ENCODE data around the gene SRP14. TPM values are rescaled to one million over a fixed set of nuclear protein-coding genes. Genes with fewer than 3 reads are reported as not detected.

Gene SRP14
- total RNA-seq, 1 experiment from 2014 or later = 168 TPM

DNA sequence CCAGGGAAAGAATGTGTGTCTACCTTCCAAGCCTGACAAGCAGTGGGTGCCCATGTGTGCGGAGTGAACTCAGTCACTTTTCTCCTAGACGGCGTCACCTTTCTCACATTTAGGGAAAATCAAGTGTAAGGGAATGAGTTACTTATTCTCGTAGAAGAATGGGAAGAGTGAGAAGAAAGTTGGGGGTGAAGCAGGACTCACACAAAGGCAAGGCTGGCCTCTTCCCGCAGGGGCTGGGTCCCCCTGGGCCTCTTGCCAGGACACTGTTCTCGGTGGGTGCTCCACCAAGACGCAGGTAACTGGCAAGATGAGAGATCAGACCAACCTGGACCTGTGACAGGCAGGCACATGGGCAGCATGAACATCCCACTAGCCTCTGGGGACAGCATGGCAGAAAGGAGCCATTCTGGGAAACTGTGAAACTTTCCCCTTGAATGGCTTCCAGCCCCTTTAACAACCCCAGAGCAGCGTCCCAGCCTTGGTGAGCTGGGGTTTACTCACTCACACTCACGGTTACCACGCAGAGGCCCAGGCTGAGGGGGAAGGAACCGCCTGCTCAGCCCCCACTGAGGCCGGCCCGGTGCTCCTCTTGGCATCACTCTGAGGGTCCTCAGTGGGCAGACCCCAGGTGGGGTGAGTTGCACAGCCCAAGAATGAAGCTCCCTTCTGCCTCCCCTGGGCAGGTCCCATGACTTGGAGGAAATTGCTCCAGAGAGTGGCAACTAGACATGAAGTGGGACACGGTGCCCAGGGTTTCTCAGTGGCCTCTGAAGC is 15.0 kb upstream of the SRP14 start:
- H4K20me1 ChIP-seq (ENCODE audit: insufficient read depth) = no peaks in the 10 kb centered on the region
- DNase-seq (ENCODE audit: low read depth, low spot score) (no peak), ATAC-seq (no peak)
- BruUV-seq (replicated peaks) = no TSS peak
- no peak overlapping the region for H3K9ac ChIP-seq (ENCODE audit: low read length)
- H3K27me3 ChIP-seq (ENCODE audit: insufficient read depth, low read length) = no peaks in the 10 kb centered on the region
- POLR2A ChIA-PET = no interaction called here
- no peaks in the 10 kb centered on the region for H3K36me3 ChIP-seq (ENCODE audit: control insufficient read depth in 1 of 2, insufficient read depth in 2 of 2, low read length in 2 of 2)
- intact Hi-C loops (cut with micrococcal nuclease) = no loop called here
- no peaks in the 10 kb centered on the region for H3K79me2 ChIP-seq (ENCODE audit: insufficient read depth, low read length)
- CTCF ChIA-PET = no interaction called here
- no peaks in the 10 kb centered on the region for H3K9me2 ChIP-seq (ENCODE audit: insufficient read depth)
- no peak for TF ChIP-seq ZFX (IDR thresholded peaks at IDR 0.05)
- no peak for TF ChIP-seq SRF (IDR thresholded peaks at IDR 0.05; ENCODE audit: low read depth)
- TF ChIP-seq EGR1 (IDR thresholded peaks at IDR 0.05; ENCODE audit: low read depth) = no peak
- no peak for TF ChIP-seq ZNF274 (IDR thresholded peaks at IDR 0.05; ENCODE audit: low read depth, low read length)
- no peak for TF ChIP-seq CTCF (IDR thresholded peaks at IDR 0.05 in 2 of 3, conservative IDR thresholded peaks at IDR 0.05 in 1 of 3; ENCODE audit: borderline replicate concordance in 1 of 3, insufficient read depth in 1 of 3, low read depth in 2 of 3, low read length in 2 of 3)
- TF ChIP-seq ELF1 (IDR thresholded peaks at IDR 0.05; ENCODE audit: borderline replicate concordance, low read depth) = no peak
- TF ChIP-seq SP1 (IDR thresholded peaks at IDR 0.05; ENCODE audit: low read depth) = no peak
- TF ChIP-seq SIN3A (IDR thresholded peaks at IDR 0.05; ENCODE audit: low read depth) = no peak
- no peak for TF ChIP-seq YY1 (IDR thresholded peaks at IDR 0.05; ENCODE audit: extremely low read depth, insufficient replicate concordance, low read depth, low read length)
- TF ChIP-seq POLR2A (IDR thresholded peaks at IDR 0.05; ENCODE audit: borderline replicate concordance, extremely low read depth, insufficient read depth, insufficient read length) = no peak
- TF ChIP-seq FOSL1 (IDR thresholded peaks at IDR 0.05; ENCODE audit: low read depth) = no peak
- TF ChIP-seq TCF7L2 (IDR thresholded peaks at IDR 0.05; ENCODE audit: borderline replicate concordance, extremely low read depth, insufficient read depth, insufficient read length) = no peak
- TF ChIP-seq POLR2AphosphoS5 (IDR thresholded peaks at IDR 0.05; ENCODE audit: low read depth, low read length) = no peak
- no peak for TF ChIP-seq EZH2 (IDR thresholded peaks at IDR 0.05)
- TF ChIP-seq, protein P1, sequence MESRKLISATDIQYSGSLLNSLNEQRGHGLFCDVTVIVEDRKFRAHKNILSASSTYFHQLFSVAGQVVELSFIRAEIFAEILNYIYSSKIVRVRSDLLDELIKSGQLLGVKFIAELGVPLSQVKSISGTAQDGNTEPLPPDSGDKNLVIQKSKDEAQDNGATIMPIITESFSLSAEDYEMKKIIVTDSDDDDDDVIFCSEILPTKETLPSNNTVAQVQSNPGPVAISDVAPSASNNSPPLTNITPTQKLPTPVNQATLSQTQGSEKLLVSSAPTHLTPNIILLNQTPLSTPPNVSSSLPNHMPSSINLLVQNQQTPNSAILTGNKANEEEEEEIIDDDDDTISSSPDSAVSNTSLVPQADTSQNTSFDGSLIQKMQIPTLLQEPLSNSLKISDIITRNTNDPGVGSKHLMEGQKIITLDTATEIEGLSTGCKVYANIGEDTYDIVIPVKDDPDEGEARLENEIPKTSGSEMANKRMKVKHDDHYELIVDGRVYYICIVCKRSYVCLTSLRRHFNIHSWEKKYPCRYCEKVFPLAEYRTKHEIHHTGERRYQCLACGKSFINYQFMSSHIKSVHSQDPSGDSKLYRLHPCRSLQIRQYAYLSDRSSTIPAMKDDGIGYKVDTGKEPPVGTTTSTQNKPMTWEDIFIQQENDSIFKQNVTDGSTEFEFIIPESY (IDR thresholded peaks at IDR 0.05; ENCODE audit: extremely low read depth, insufficient replicate concordance, low read length) = no peak
- H2AFZ ChIP-seq (ENCODE audit: low read depth, low read length, poor library complexity, severe bottlenecking) = no peak overlapping the region
- H3K9me3 ChIP-seq (ENCODE audit: control insufficient read depth in 1 of 2, insufficient read depth in 1 of 2, low read depth in 1 of 2, low read length in 2 of 2) = no peaks in the 10 kb centered on the region
- no peak overlapping the region for H3K4me2 ChIP-seq (ENCODE audit: low read length)
- RAD21 ChIA-PET (ENCODE audit: low non-redundant PET in 1 of 2, low total read pairs in 2 of 2, uncharacterized antibody in 2 of 2, unreplicated experiment in 2 of 2) = no interaction called here
- H3K4me1 ChIP-seq (ENCODE audit: control insufficient read depth in 1 of 2, insufficient read depth in 2 of 2, low read length in 2 of 2) = no peaks in the 10 kb centered on the region; a peak in 1 of 4 replicates
- H3K27ac ChIP-seq (ENCODE audit: low read depth, low read length) = no peak overlapping the region
- no peak overlapping the region for H3K4me3 ChIP-seq (replicated peaks in 1 of 2; ENCODE audit: low read depth in 1 of 2, low read length in 2 of 2)
